B cell (primary cell): Measurements from ENCODE around the gene KRTAP19-2. TPM values are rescaled to one million over a fixed set of nuclear protein-coding genes. Genes with fewer than 3 reads are reported as not detected.

Source experiments
- ATAC-seq: fragments of 200-7000 bp; cut with Tn5 transposase; one replicate; pipeline ENCODE4 v1.10.0; 2021; ENCODE audit warnings: low read depth, mild to moderate bottlenecking, moderate number of reproducible peaks, moderate library complexity
- CTCF ChIA-PET: fragments of 350-600 bp; sonication (Branson Sonifier 250); formaldehyde crosslinking; loops from one replicate; lab custom pipeline; 2021; ENCODE audit warnings: antibody characterized with exemption, inconsistent platforms; lab: Charles Lee
- POLR2A ChIA-PET: fragments of 350-600 bp; sonication (Branson Sonifier 250); formaldehyde crosslinking; loops from one replicate; lab custom pipeline; 2021; ENCODE audit warnings: antibody characterized with exemption; lab: Charles Lee
- DNase-seq: peaks from one replicate; pipeline ENCODE4 v3.0.0; 2013
- H2AFZ ChIP-seq: 2 replicates; pipeline ENCODE4 v1.6.1; 2012; ENCODE audit warnings: mild to moderate bottlenecking, low read depth, low read length; ENCODE audit not compliant: insufficient read depth, poor library complexity, severe bottlenecking
- H3K27ac ChIP-seq, 2 donors: 1 replicate in 1 of 2; 2 replicates in 1 of 2; pipeline ENCODE4 v1.5.1; 2012 to 2013; ENCODE audit warnings: low read length in 2 of 2, mild to moderate bottlenecking in 2 of 2, moderate library complexity in 1 of 2
- H3K27me3 ChIP-seq, 4 experiments: fragments of 200-600 bp in 1 of 4; sonication (generic) in 1 of 4; replicated peaks in 1 of 4; 1 replicate in 2 of 4; 2 replicates in 2 of 4; pipeline versions ENCODE4 v1.6.1 to v1.7.0; 2013 to 2016; ENCODE audit warnings: low read length in 3 of 4, mild to moderate bottlenecking in 2 of 4, mixed read lengths in 1 of 4, moderate library complexity in 1 of 4; ENCODE audit not compliant: insufficient read depth in 4 of 4, control insufficient read depth in 3 of 4; ENCODE audit errors: control extremely low read depth in 1 of 4
- H3K36me3 ChIP-seq, 2 experiments: replicated peaks in 1 of 2; 1 replicate in 1 of 2; 2 replicates in 1 of 2; pipeline versions ENCODE4 v1.6.1 to v1.7.1; 2013; ENCODE audit warnings: low read length in 1 of 2; ENCODE audit not compliant: insufficient read depth in 2 of 2, control insufficient read depth in 1 of 2; ENCODE audit errors: control extremely low read depth in 1 of 2, extremely low read depth in 1 of 2
- H3K4me1 ChIP-seq, 2 donors: fragments of 200-600 bp in 1 of 2; sonication (generic) in 1 of 2; 1 replicate in 1 of 2; 2 replicates in 1 of 2; pipeline versions ENCODE4 v1.5.1 to v1.6.1; 2013 to 2017; ENCODE audit warnings: low read length in 2 of 2; ENCODE audit not compliant: control insufficient read depth in 2 of 2, insufficient read depth in 2 of 2
- H3K4me2 ChIP-seq: replicated peaks from 2 replicates; pipeline ENCODE3; 2012; ENCODE audit warnings: mild to moderate bottlenecking, low read depth, low read length; ENCODE audit not compliant: poor library complexity, severe bottlenecking
- H3K4me3 ChIP-seq, 5 experiments: fragments of 200-600 bp in 1 of 5; sonication (generic) in 1 of 5; 1 replicate in 3 of 5; 2 replicates in 2 of 5; pipeline versions ENCODE4 v1.5.1 to v1.7.0; 2011 to 2016; ENCODE audit warnings: low read length in 4 of 5, mild to moderate bottlenecking in 4 of 5, low read depth in 2 of 5, control low read depth in 1 of 5, moderate library complexity in 1 of 5; ENCODE audit not compliant: insufficient read depth in 1 of 5; ENCODE audit errors: control extremely low read depth in 1 of 5, extremely low read depth in 1 of 5
- H3K79me2 ChIP-seq: fragments of 200-600 bp; sonication (generic); one replicate; pipeline ENCODE4 v1.6.0; 2016; ENCODE audit warnings: low read length; ENCODE audit not compliant: control insufficient read depth, insufficient read depth
- H3K9ac ChIP-seq: fragments of 200-600 bp; sonication (generic); 2 replicates; pipeline ENCODE4 v1.6.1; 2017; ENCODE audit warnings: mild to moderate bottlenecking, low read length, moderate library complexity
- H3K9me3 ChIP-seq, 3 donors: one replicate each; pipeline versions ENCODE4 v1.6.1 to v1.7.1; 2013; ENCODE audit warnings: low read length in 2 of 3; ENCODE audit not compliant: control insufficient read depth in 2 of 3, insufficient read depth in 1 of 3; ENCODE audit errors: control extremely low read depth in 1 of 3
- H4K20me1 ChIP-seq: 2 replicates; pipeline ENCODE4 v1.6.0; 2012; ENCODE audit warnings: mild to moderate bottlenecking, low read length; ENCODE audit not compliant: insufficient read depth, control insufficient read depth, poor library complexity, severe bottlenecking
- H3K27ac Mint-ChIP-seq: one replicate; pipeline ENCODE4 v1.8.0; 2021; ENCODE audit warnings: mixed read lengths
- H3K27me3 Mint-ChIP-seq: one replicate; pipeline ENCODE4 v1.8.0; 2021; ENCODE audit warnings: mixed read lengths
- H3K4me1 Mint-ChIP-seq: one replicate; pipeline ENCODE4 v1.8.0; 2021; ENCODE audit warnings: mixed read lengths
- H3K4me3 Mint-ChIP-seq: one replicate; pipeline ENCODE4 v1.8.0; 2021; ENCODE audit warnings: mixed read lengths
- H3K9me3 Mint-ChIP-seq: one replicate; pipeline ENCODE4 v1.8.0; 2022; ENCODE audit warnings: mixed read lengths; ENCODE audit not compliant: insufficient read depth
- EZH2 ChIP-seq: IDR thresholded peaks from 2 replicates; pipeline ENCODE4 v1.6.1; 2012; ENCODE audit warnings: borderline replicate concordance, low read depth, mild to moderate bottlenecking, moderate library complexity, low read length; ENCODE audit not compliant: insufficient read depth, poor library complexity, severe bottlenecking
- WGBS: methylation state at CpG from one replicate; pipeline ENCODE4 v1.1.5; 2013; ENCODE audit warnings: missing lambda C conversion rate; ENCODE audit not compliant: insufficient coverage; 5-methylcytosine and 5-hydroxymethylcytosine counted together
- intact Hi-C: fragments of 100-400 bp; cut with micrococcal nuclease; formaldehyde crosslinking; loops from one replicate; pipeline ENCODE4 v1.10.0; 2022
- polyA plus RNA-seq: library from polyadenylated mRNA; depleted of rRNA; stranded (reverse); fragments of >200 nt; gene quantifications from 2 replicates; pipeline ENCODE4 v1.2.3, GENCODE V29; 2012
- total RNA-seq, 2 donors: library from RNA; stranded (reverse); fragments of 120-200 nt in 1 of 2; gene quantifications; 1 replicate in 1 of 2; 2 replicates in 1 of 2; pipeline versions ENCODE4 v1.2.3 to v1.2.4, GENCODE V29; 2013 to 2022
- TF ChIP-seq, protein P1 (sequence below): fragments of 200-600 bp; IDR thresholded peaks from one replicate; pipeline ENCODE4 v1.8.0; 2022; ENCODE audit warnings: antibody characterized with exemption, mild to moderate bottlenecking

Gene KRTAP19-2
- total and polyA plus RNA-seq, 2 donors (not counting 1 experiment from before 2014, with no cell fraction given): not detected

DNA sequence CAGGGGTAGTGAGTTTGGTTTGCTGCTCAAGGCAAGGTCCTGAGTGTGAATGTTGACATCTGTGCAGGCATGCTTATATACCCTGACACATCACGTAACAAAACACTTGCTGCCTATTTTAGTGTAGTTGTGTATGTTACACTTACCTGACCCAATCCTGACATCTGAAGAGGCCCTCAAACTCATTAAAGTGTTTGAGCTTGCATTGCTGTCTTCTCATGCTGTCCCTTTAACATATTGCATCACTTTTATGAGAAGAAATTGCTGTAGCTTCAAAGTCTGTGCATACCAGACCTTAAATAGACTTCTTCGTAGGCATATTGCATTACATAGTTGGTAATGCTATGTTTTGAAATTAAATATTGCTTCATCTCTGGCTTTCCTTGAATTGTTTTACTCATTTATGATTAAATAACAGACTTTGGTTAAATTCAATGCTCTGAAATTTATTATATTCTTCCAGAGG is 4.8 kb upstream of the KRTAP19-2 start, which contains the start of gene KRTAP19-3:
KRTAP19-3 (minus strand) TSS at position 51 of the 466 bp plus-strand sequence. CDS start 56 bp downstream, outside the sequence.
- no CpG with 5 or more reads among the region's 2 CpGs for WGBS
- ChIA-PET CTCF (no interaction called here), POLR2A (no interaction called here)
- Mint-ChIP-seq H3K4me3 (no peak within 1 kb of the TSS), H3K27me3 (no peaks in the 10 kb centered on the region), H3K9me3 (peaks cover 2% of the 10 kb centered on the region), H3K27ac (no peak within 1 kb of the TSS), H3K4me1 (no peaks in the 10 kb centered on the region)
- no peak within 1 kb of the TSS for H3K9ac ChIP-seq
- no peaks in the 10 kb centered on the region for H4K20me1 ChIP-seq
- ATAC-seq: no peak
- H3K9me3 ChIP-seq: peaks cover 0 to 9% (median 2%) of the 10 kb centered on the region in 3 donors
- DNase-seq: no peak
- intact Hi-C loops: no loop called here
- no peaks in the 10 kb centered on the region for H3K36me3 ChIP-seq
- no peaks in the 10 kb centered on the region for H3K79me2 ChIP-seq
- H3K4me3 ChIP-seq: no peak within 1 kb of the TSS
- no peak for TF ChIP-seq EZH2
- no peaks in the 10 kb centered on the region for H3K4me1 ChIP-seq
- no peaks in the 10 kb centered on the region for H3K27me3 ChIP-seq
- H3K27ac ChIP-seq: no peak within 1 kb of the TSS
- no peak within 1 kb of the TSS for H3K4me2 ChIP-seq
- H2AFZ ChIP-seq: no peak within 1 kb of the TSS

DNA sequence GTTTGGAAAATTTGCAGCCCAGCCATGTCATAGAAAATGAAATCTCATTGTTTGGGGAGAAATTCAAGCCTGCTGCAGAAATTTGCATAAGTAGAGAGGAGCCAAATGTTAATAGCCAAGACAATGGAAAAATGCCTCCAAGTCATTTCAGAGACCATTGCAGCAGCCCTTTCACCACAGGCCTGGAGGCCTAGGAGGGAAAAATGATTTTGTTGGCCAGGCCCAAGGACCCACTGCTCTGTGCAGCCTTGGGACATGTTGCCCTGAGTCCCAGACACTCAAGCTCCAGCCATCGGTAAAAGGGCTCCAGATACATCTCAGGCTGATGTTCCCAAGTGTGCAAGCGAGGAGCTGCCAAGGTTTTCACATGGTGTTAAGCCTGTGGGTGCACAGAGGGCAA is 1.1 kb downstream of the KRTAP19-2 start:
- H3K79me2 ChIP-seq: no peaks in the 10 kb centered on the region
- no peaks in the 10 kb centered on the region for H4K20me1 ChIP-seq
- H2AFZ ChIP-seq: no peak overlapping the region
- ChIA-PET CTCF (no interaction called here), POLR2A (no interaction called here)
- WGBS: 66% methylated on average over 2 of the region's 2 CpGs
- intact Hi-C loops: no loop called here
- no peaks in the 10 kb centered on the region for H3K4me1 ChIP-seq
- Mint-ChIP-seq H3K4me1 (no peaks in the 10 kb centered on the region), H3K4me3 (no peak overlapping the region), H3K27me3 (no peaks in the 10 kb centered on the region), H3K9me3 (peaks cover 6% of the 10 kb centered on the region), H3K27ac (no peak overlapping the region)
- H3K9me3 ChIP-seq: peaks cover 0 to 10% (median 8%) of the 10 kb centered on the region in 3 donors
- no peaks in the 10 kb centered on the region for H3K27me3 ChIP-seq
- H3K36me3 ChIP-seq: no peaks in the 10 kb centered on the region
- no peak for DNase-seq
- no peak overlapping the region for H3K27ac ChIP-seq
- ATAC-seq: no peak
- no peak overlapping the region for H3K4me3 ChIP-seq
- H3K4me2 ChIP-seq: no peak overlapping the region
- H3K9ac ChIP-seq: no peak overlapping the region
- no peak for TF ChIP-seq EZH2
- TF ChIP-seq, protein P1, sequence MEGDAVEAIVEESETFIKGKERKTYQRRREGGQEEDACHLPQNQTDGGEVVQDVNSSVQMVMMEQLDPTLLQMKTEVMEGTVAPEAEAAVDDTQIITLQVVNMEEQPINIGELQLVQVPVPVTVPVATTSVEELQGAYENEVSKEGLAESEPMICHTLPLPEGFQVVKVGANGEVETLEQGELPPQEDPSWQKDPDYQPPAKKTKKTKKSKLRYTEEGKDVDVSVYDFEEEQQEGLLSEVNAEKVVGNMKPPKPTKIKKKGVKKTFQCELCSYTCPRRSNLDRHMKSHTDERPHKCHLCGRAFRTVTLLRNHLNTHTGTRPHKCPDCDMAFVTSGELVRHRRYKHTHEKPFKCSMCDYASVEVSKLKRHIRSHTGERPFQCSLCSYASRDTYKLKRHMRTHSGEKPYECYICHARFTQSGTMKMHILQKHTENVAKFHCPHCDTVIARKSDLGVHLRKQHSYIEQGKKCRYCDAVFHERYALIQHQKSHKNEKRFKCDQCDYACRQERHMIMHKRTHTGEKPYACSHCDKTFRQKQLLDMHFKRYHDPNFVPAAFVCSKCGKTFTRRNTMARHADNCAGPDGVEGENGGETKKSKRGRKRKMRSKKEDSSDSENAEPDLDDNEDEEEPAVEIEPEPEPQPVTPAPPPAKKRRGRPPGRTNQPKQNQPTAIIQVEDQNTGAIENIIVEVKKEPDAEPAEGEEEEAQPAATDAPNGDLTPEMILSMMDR: no peak
